ENCODE results near the gene DIPK1B. TPM values are rescaled to one million over a fixed set of nuclear protein-coding genes. Genes with fewer than 3 reads are reported as not detected.
A peak's percentile ranks its signal among the peaks of the same experiment; 100 is the strongest.

Gene DIPK1B
- total RNA-seq, 6 experiments from 2014 or later: not detected

DNA sequence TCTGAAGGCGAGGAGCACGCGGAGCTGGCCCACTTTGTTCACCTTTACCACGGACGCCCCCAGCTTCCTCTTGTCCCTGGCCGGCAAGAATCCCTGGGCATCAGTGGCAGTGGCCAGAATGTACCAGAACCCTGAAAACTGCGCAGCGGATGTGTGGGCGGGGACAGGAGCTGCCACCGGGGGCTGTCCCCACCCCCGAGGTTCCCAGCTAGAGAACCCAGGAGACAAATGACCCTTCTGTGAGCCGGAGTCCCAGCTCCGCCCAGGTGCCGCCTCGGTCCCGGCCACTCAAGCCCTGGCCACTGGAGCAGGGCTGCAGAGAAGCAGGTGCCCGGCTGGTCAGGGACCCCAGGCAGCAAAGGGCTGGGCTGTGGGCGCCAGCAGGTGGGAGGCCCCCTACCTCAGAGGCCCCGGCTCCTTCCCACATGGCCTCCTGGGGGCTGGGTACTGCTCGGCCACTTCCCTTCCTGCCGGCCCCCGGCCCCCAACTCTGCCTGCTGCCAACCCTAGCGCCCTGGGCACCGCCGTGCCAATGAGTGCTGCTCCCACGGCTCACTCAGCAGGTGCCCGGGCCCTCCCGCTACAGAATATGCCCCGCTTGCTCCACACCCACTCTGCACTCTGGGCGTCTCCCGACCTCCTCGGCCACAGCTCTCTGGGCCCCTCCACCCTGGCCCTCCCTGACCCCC is 29.7 kb downstream of the DIPK1B start:
- TF ChIP-seq, protein P1, sequence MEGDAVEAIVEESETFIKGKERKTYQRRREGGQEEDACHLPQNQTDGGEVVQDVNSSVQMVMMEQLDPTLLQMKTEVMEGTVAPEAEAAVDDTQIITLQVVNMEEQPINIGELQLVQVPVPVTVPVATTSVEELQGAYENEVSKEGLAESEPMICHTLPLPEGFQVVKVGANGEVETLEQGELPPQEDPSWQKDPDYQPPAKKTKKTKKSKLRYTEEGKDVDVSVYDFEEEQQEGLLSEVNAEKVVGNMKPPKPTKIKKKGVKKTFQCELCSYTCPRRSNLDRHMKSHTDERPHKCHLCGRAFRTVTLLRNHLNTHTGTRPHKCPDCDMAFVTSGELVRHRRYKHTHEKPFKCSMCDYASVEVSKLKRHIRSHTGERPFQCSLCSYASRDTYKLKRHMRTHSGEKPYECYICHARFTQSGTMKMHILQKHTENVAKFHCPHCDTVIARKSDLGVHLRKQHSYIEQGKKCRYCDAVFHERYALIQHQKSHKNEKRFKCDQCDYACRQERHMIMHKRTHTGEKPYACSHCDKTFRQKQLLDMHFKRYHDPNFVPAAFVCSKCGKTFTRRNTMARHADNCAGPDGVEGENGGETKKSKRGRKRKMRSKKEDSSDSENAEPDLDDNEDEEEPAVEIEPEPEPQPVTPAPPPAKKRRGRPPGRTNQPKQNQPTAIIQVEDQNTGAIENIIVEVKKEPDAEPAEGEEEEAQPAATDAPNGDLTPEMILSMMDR (IDR thresholded peaks at IDR 0.05): no peak
- no peak for DNase-seq
- Mint-ChIP-seq H3K9me3 (no peaks in the 10 kb centered on the region), H3K36me3 (ENCODE audit: low read depth) (no peaks in the 10 kb centered on the region), H3K27ac (no peak overlapping the region), H3K4me1 (ENCODE audit: low read depth) (no peaks in the 10 kb centered on the region), H3K4me3 (no peak overlapping the region), H3K27me3 (ENCODE audit: insufficient read depth) (peaks cover 13% of the 10 kb centered on the region)

DNA sequence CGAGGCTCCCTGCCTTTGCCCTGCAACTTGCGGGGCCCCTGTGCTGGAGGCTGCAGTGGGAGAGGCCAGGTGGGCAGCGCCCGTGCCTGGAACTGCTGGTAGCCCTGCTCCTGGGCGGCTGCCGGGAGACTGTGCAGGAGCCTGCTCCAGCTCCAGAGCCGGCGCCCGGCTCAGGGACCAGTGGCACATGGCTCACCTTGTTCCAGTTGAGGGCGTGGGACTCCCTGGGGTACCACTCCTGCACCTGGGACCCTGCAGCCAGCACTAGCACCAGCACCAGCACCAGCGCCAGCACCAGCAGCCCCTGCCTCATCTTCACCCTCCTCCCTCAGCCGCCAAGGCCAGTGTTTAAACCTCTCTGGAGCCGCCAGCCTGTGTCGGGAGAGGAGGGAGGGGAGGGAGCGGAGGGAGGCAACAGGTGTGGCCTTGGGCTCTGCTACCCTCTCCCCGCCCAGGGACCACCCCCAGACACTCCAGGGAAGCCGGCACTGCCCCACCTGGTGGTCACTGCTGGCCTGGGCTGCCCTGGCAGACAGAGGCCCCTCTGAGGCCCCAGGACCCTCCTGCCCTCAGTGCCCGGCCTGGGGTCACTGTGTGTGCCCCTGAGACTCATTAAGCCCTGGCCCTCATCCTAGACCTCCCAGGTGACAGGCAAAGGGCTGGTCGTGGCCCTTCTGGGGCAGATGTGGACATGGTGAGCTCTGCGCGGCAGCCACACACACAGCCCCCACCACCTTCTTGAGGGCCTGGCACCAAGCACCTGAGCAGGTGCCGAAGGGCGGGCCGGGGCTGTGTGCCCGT is 30.4 kb downstream of the DIPK1B start, which contains the start of gene LCN10:
LCN10 (minus strand) TSS at position 350 of the 801 bp plus-strand sequence; CDS start at position 313, 37 bp downstream.
- no peaks in the 10 kb centered on the region for H3K36me3 Mint-ChIP-seq (ENCODE audit: low read depth)
- no peak within 1 kb of the TSS for H3K27ac Mint-ChIP-seq
- TF ChIP-seq, protein P1 (IDR thresholded peaks at IDR 0.05): peak; percentile 71
- no peak within 1 kb of the TSS for H3K4me3 Mint-ChIP-seq
- no peaks in the 10 kb centered on the region for H3K9me3 Mint-ChIP-seq
- no peaks in the 10 kb centered on the region for H3K4me1 Mint-ChIP-seq (ENCODE audit: low read depth)
- no peak for DNase-seq
- peaks cover 15% of the 10 kb centered on the region for H3K27me3 Mint-ChIP-seq (ENCODE audit: insufficient read depth)

DNA sequence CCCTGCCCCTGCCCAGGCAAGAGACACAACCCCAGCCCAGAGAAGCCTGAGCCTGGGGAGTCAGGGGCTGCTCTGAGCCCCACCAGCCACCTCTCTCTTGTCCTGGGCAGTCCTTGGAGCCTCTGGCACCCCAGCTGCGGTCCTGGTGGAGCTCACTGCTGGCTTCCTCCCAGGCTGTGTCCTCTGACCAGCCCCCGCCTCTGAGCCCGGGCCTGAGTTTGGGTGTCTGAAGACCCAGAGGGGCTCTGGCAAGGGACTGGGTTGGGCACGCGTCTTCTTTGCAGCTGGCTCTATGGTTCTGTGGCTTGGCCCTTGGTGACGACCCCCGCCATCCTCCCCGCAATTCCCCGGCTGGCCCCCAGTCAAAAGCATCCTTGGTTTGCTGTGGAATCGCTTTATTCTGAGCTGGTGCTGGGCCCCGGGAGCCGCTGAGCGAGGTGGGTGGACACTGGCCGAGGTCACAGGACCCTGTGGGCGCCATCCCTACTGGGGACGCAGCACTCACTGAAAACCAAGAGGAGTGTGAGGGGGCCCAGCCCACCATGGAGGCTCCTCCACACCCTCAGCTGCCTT is 31.4 kb downstream of the DIPK1B start:
- Mint-ChIP-seq H3K36me3 (ENCODE audit: low read depth) (no peaks in the 10 kb centered on the region), H3K27me3 (ENCODE audit: insufficient read depth) (peaks cover 17% of the 10 kb centered on the region), H3K9me3 (no peaks in the 10 kb centered on the region), H3K27ac (no peak overlapping the region), H3K4me3 (no peak overlapping the region), H3K4me1 (ENCODE audit: low read depth) (no peaks in the 10 kb centered on the region)
- no peak for DNase-seq
- TF ChIP-seq, protein P1 (IDR thresholded peaks at IDR 0.05): no peak

DNA sequence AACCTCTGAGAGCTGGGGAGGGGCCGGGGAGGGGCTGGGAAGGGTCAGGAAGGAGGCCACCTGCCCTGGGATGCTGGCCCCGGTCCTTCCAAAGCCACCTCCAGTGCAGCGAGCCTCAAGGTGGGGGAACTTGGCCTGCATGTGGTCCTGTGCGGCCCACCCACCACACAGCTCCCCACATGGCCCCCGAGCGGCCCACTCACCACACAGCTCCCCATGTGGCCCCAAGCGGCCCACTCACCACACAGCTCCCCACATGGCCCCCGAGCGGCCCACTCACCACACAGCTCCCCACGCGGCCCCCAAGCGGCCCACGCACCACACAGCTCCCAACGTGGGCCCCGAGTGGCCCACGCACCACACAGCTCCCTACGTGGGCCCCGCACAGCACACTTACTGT is 32.4 kb downstream of the DIPK1B start:
- H3K36me3 Mint-ChIP-seq (ENCODE audit: low read depth): no peaks in the 10 kb centered on the region
- no peaks in the 10 kb centered on the region for H3K4me1 Mint-ChIP-seq (ENCODE audit: low read depth)
- TF ChIP-seq, protein P1 (IDR thresholded peaks at IDR 0.05): no peak

DNA sequence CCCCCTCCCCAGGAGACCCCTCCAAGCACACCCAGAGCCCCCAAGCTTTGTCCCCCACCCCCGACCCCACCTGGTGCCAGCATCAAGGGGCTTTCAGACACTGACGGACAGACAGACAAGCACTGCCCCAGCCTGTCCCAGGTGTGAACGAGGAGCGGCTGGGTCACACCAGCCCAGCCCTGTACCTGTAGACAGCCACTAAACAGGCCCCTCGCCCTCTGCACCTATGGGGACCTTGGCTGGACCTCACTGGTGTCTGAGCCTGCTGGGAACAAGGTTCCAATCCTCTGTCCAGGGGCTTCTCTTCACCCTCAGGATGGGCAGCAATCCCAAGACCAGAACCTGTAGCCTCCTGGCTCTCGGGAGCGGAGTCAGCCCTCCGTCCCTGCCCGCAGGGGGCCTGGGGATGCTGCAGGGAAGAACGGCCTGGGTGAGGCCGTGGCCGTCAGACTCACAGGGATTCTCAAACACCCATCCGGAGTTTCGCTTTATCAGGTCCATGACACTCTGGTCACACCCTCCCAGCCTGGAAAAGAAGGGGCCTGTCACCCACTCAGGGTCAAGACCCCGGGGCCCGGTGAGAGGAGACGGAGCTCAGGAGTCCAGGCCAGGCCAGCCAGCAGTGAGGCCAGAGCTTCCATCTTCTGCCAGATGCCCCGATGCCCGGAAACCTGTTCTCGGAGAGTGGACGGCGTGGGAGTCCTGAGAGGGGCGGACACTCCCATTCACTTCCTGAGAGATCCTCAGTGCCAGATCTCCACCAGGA is 33.2 kb downstream of the DIPK1B start:
- no peaks in the 10 kb centered on the region; the same call in 1 of the 2 replicates for H3K4me1 Mint-ChIP-seq (ENCODE audit: low read depth)
- H3K27ac Mint-ChIP-seq: no peak overlapping the region
- no peak for DNase-seq
- TF ChIP-seq, protein P1 (IDR thresholded peaks at IDR 0.05): no peak
- H3K4me3 Mint-ChIP-seq: no peak overlapping the region
- H3K36me3 Mint-ChIP-seq (ENCODE audit: low read depth): no peaks in the 10 kb centered on the region
- no peaks in the 10 kb centered on the region for H3K9me3 Mint-ChIP-seq
- H3K27me3 Mint-ChIP-seq (ENCODE audit: insufficient read depth): peaks cover 9% of the 10 kb centered on the region

More for the DNA sequence above, 32.4 kb downstream of the DIPK1B start:
- no peak for DNase-seq
- H3K9me3 Mint-ChIP-seq: no peaks in the 10 kb centered on the region
- H3K27ac Mint-ChIP-seq: no peak overlapping the region
- peaks cover 13% of the 10 kb centered on the region for H3K27me3 Mint-ChIP-seq (ENCODE audit: insufficient read depth)
- no peak overlapping the region for H3K4me3 Mint-ChIP-seq
